Measurements from ENCODE around the gene MUC4. TPM values are rescaled to one million over a fixed set of nuclear protein-coding genes. Genes with fewer than 3 reads are reported as not detected.
A peak's percentile ranks its signal among the peaks of the same experiment; 100 is the strongest.

Gene MUC4
- total RNA-seq, 1 experiment from 2014 or later: 63.7 TPM

DNA sequence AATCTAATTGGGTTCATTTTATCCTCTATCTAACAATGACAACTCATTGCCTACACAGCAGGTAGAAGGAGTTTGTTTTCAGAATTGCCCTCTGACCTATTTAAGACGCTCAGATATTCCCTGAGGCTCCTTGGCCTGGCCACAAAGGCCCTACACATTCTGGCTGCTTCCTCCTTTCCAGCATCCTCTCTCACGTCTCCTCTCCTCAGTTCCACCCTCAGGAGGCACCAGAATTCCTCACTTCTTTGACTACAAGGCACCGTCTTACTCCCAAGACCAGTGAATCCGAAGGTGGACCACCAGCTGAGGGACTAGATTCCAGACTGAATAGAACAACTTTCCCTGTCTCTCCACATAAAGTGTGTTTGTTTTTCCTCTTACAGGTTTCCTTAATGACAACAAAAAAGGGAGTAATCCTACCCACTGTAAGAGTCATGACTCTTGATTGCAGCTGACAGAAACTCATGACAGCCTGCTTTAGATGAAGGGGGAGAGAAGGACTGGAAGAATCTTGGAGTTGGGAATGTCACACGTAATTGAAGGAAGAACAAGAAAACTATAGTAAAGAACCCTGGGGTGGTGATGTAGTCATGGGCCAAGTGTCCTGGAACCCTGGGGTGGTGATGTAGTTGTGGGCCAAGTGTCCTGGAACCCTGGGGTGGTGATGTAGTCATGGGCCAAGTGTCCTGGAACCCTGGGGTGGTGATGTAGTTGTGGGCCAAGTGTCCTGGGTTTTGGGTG, 112.9 kb downstream of the MUC4 start:
- BruUV-seq (replicated peaks): TSS peak; percentile 32

DNA sequence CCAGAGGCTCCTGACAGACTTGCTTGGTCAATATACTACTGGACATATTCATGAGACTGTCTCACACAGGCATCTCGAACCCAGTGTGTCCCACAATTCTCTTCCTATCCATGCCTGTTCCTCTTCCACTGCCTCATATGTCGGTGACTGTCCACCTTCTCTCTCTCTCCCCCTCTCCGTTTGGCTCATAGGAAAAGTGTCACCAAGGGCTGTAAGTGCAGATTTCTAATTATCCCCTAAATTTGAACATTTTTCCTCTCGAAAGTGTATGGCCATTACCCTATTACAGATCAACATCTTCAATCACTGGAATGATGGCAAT, 113.4 kb downstream of the MUC4 start:
- no peak overlapping the region for H2AFZ ChIP-seq
- peak overlapping the region; percentile 60 for H3K4me2 ChIP-seq
- DNase-seq: no peak
- POLR2A ChIA-PET (ENCODE audit: unreplicated experiment): no interaction called here
- no TSS peak for BruUV-seq (replicated peaks)
- H3K4me1 ChIP-seq (replicated peaks; ENCODE audit: insufficient read depth): peaks cover 39% of the 10 kb centered on the region
- peaks cover 22% of the 10 kb centered on the region for H3K36me3 ChIP-seq (ENCODE audit: low read depth)
- H3K9me3 ChIP-seq (ENCODE audit: insufficient read depth, low read depth): no peaks in the 10 kb centered on the region
- H3K4me3 ChIP-seq: peak overlapping the region; percentile 0; the same call in 1 of the 2 replicates
- peak overlapping the region; percentile 90 for H3K27ac ChIP-seq
- no peaks in the 10 kb centered on the region for H3K79me2 ChIP-seq (ENCODE audit: low read depth)
- intact Hi-C loops (cut with micrococcal nuclease; ENCODE audit: unreplicated experiment): loop anchor here (1.0 kb wide), 3 partner anchors 18 to 123 kb away; partner anchors contain the start of gene MUC20
- peaks cover 81% of the 10 kb centered on the region for H3F3A ChIP-seq (ENCODE audit: insufficient read depth, low read depth)
- TF ChIP-seq, protein P1, sequence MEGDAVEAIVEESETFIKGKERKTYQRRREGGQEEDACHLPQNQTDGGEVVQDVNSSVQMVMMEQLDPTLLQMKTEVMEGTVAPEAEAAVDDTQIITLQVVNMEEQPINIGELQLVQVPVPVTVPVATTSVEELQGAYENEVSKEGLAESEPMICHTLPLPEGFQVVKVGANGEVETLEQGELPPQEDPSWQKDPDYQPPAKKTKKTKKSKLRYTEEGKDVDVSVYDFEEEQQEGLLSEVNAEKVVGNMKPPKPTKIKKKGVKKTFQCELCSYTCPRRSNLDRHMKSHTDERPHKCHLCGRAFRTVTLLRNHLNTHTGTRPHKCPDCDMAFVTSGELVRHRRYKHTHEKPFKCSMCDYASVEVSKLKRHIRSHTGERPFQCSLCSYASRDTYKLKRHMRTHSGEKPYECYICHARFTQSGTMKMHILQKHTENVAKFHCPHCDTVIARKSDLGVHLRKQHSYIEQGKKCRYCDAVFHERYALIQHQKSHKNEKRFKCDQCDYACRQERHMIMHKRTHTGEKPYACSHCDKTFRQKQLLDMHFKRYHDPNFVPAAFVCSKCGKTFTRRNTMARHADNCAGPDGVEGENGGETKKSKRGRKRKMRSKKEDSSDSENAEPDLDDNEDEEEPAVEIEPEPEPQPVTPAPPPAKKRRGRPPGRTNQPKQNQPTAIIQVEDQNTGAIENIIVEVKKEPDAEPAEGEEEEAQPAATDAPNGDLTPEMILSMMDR (conservative IDR thresholded peaks at IDR 0.05): no peak
- no peak for TF ChIP-seq EZH2 (IDR thresholded peaks at IDR 0.05; ENCODE audit: low read depth)
- no peaks in the 10 kb centered on the region for H4K20me1 ChIP-seq (ENCODE audit: insufficient read depth)
- CTCF ChIA-PET: interaction anchor here (0.6 kb wide), 1 partner anchor 19 kb away, joined by 5 read pairs; no protein-coding TSS in a partner anchor
- H3K9me2 ChIP-seq (ENCODE audit: insufficient read depth): no peaks in the 10 kb centered on the region
- H3K27me3 ChIP-seq (ENCODE audit: insufficient read depth, low read depth): no peaks in the 10 kb centered on the region

More for the DNA sequence above, 112.9 kb downstream of the MUC4 start:
- TF ChIP-seq EZH2 (IDR thresholded peaks at IDR 0.05; ENCODE audit: low read depth): no peak
- TF ChIP-seq, protein P1 (conservative IDR thresholded peaks at IDR 0.05): 0 out of 2 replicates have a peak, but pooled peaks have one; percentile 15
- Histone ChIP-seq H3F3A (ENCODE audit: insufficient read depth, low read depth) (peaks cover 77% of the 10 kb centered on the region), H2AFZ (no peak overlapping the region), H3K4me3 (peak overlapping the region; percentile 1; the same call in 1 of the 2 replicates), H4K20me1 (ENCODE audit: insufficient read depth) (no peaks in the 10 kb centered on the region), H3K9me3 (ENCODE audit: insufficient read depth, low read depth) (no peaks in the 10 kb centered on the region), H3K4me2 (peak overlapping the region; percentile 60), H3K4me1 (replicated peaks; ENCODE audit: insufficient read depth) (peaks cover 39% of the 10 kb centered on the region), H3K27me3 (ENCODE audit: insufficient read depth, low read depth) (no peaks in the 10 kb centered on the region), H3K36me3 (ENCODE audit: low read depth) (peaks cover 17% of the 10 kb centered on the region), H3K27ac (peak overlapping the region; percentile 90), H3K9me2 (ENCODE audit: insufficient read depth) (no peaks in the 10 kb centered on the region), H3K79me2 (ENCODE audit: low read depth) (no peaks in the 10 kb centered on the region)
- intact Hi-C loops (cut with micrococcal nuclease; ENCODE audit: unreplicated experiment): loop anchor here (1.0 kb wide), 3 partner anchors 17 to 122 kb away; partner anchors contain the start of gene MUC20
- POLR2A ChIA-PET (ENCODE audit: unreplicated experiment): interaction anchor here (0.9 kb wide), 1 partner anchor 13 kb away, joined by 4 read pairs; no protein-coding TSS in a partner anchor
- CTCF ChIA-PET: interaction anchor here (0.6 kb wide), 1 partner anchor 18 kb away, joined by 5 read pairs; no protein-coding TSS in a partner anchor
- peak; percentile 70 to 96 for DNase-seq

DNA sequence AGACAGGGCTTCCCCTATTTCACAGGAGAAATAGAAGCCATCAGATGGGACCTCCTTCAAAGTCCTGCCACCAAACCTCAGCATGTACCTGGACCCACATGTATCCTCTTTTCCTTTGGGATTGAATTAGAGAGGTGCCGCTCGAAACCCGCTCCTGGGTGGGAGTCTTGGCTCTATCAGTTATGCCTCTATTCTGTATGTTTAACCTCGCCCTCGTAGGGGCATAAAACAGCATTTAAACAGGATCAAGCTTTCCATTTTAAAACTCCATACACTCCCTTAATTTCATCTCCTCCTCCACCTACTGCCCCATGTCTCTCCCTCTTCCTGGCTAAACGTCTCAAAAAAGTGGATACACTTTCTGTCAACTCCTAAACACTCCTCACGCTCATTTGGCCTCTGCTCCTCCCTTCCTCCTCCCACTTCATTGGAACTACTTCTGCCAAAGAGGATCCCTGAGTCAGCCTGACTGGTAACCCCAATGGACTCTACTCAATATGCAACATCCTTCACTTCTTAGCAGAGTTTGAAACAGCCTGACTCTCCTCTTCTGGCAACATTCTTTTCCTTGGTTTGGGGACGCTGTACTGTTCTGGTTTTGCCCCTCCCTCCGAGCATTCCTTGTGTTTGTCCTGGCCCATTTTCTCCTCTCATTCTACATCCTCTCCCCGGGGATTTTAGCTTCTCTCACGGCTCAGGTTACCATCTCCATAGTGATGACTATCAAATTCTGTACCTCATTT, 114.0 kb downstream of the MUC4 start:
- H3K27me3 ChIP-seq (ENCODE audit: insufficient read depth, low read depth): no peaks in the 10 kb centered on the region
- H3K4me1 ChIP-seq (replicated peaks; ENCODE audit: insufficient read depth): peaks cover 39% of the 10 kb centered on the region
- H3K9me3 ChIP-seq (ENCODE audit: insufficient read depth, low read depth): no peaks in the 10 kb centered on the region
- intact Hi-C loops (cut with micrococcal nuclease; ENCODE audit: unreplicated experiment): loop anchor here (1.0 kb wide), 3 partner anchors 19 to 124 kb away; partner anchors contain the start of gene MUC20
- TF ChIP-seq, protein P1 (conservative IDR thresholded peaks at IDR 0.05): no peak
- no peak for TF ChIP-seq EZH2 (IDR thresholded peaks at IDR 0.05; ENCODE audit: low read depth)
- H3K36me3 ChIP-seq (ENCODE audit: low read depth): peaks cover 23% of the 10 kb centered on the region
- H2AFZ ChIP-seq: no peak overlapping the region
- H3K79me2 ChIP-seq (ENCODE audit: low read depth): no peaks in the 10 kb centered on the region
- CTCF ChIA-PET: interaction anchor here (0.6 kb wide), 1 partner anchor 19 kb away, joined by 5 read pairs; no protein-coding TSS in a partner anchor
- H3K27ac ChIP-seq: peak overlapping the region; percentile 90
- H3K4me3 ChIP-seq: peak overlapping the region; percentile 0; the same call in 1 of the 2 replicates
- H4K20me1 ChIP-seq (ENCODE audit: insufficient read depth): no peaks in the 10 kb centered on the region
- TSS peak; percentile 98 for BruUV-seq (replicated peaks)
- peaks cover 79% of the 10 kb centered on the region for H3F3A ChIP-seq (ENCODE audit: insufficient read depth, low read depth)
- H3K4me2 ChIP-seq: peak overlapping the region; percentile 60
- peak; percentile 77 to 93 for DNase-seq
- POLR2A ChIA-PET (ENCODE audit: unreplicated experiment): interaction anchor here (0.5 to 0.7 kb wide), 2 partner anchors 152 to 273 kb away, joined by 6 to 7 read pairs; no protein-coding TSS in a partner anchor
- H3K9me2 ChIP-seq (ENCODE audit: insufficient read depth): no peaks in the 10 kb centered on the region

All from PC-9 (cell line).